HepG2 (cell line): ENCODE data around the gene GSTA1. TPM values are rescaled to one million over a fixed set of nuclear protein-coding genes. Genes with fewer than 3 reads are reported as not detected.
A peak's percentile ranks its signal among the peaks of the same experiment; 100 is the strongest.

Experiments
- ARNTL ChIP-seq: sonication (generic); formaldehyde crosslinking; IDR thresholded peaks from 2 replicates; pipeline ENCODE4 v1.4.0; 2020; ENCODE audit warnings: mild to moderate bottlenecking, missing genetic modification reagents
- CREM ChIP-seq, 2 experiments: sonication (generic) in 1 of 2; formaldehyde crosslinking in 1 of 2; IDR thresholded peaks; 2 replicates each; pipeline versions ENCODE4 v1.4.0 to v1.6.1; 2016 to 2020; ENCODE audit warnings: antibody characterized with exemption in 1 of 2, mild to moderate bottlenecking in 1 of 2, missing genetic modification reagents in 1 of 2
- DNMT3B ChIP-seq: conservative IDR thresholded peaks from 2 replicates; pipeline ENCODE4 v1.6.1; 2016; ENCODE audit warnings: missing biosample characterization, control low read depth
- ESRRA ChIP-seq: sonication (generic); formaldehyde crosslinking; IDR thresholded peaks from 2 replicates; pipeline ENCODE4 v1.5.1; 2020; ENCODE audit warnings: mild to moderate bottlenecking, low read depth, missing genetic modification reagents
- MXI1 ChIP-seq: IDR thresholded peaks from 3 replicates; pipeline ENCODE4 v1.6.1; 2012; ENCODE audit warnings: low read depth, low read length, inconsistent platforms, borderline replicate concordance
- NFIC ChIP-seq: IDR thresholded peaks from 2 replicates; pipeline ENCODE4 v1.6.1; 2012; ENCODE audit warnings: mild to moderate bottlenecking, low read length, inconsistent platforms
- ONECUT2 ChIP-seq: sonication (generic); formaldehyde crosslinking; IDR thresholded peaks from 2 replicates; pipeline ENCODE4 v1.4.0; 2020; ENCODE audit warnings: missing genetic modification reagents
- RARA ChIP-seq: IDR thresholded peaks from 2 replicates; pipeline ENCODE4 v1.6.1; 2016; ENCODE audit warnings: missing genetic modification reagents, missing compliant biosample characterization
- ZNF101 ChIP-seq: sonication (generic); formaldehyde crosslinking; IDR thresholded peaks from 2 replicates; pipeline ENCODE4 v1.4.0; 2020; ENCODE audit warnings: mild to moderate bottlenecking, low read depth, missing genetic modification reagents, borderline replicate concordance
- ZNF17 ChIP-seq: sonication (generic); formaldehyde crosslinking; IDR thresholded peaks from 2 replicates; pipeline ENCODE4 v1.5.0; 2020; ENCODE audit warnings: mild to moderate bottlenecking, missing genetic modification reagents
- ZNF282 ChIP-seq: fragments of 450-650 bp; IDR thresholded peaks from 2 replicates; pipeline ENCODE4 v1.6.1; 2018; ENCODE audit not compliant: partially characterized antibody
- ZNF788 ChIP-seq: sonication (generic); formaldehyde crosslinking; IDR thresholded peaks from 2 replicates; pipeline ENCODE4 v1.5.0; 2020; ENCODE audit warnings: mild to moderate bottlenecking, missing genetic modification reagents, borderline replicate concordance
- ZNF839 ChIP-seq: sonication (generic); formaldehyde crosslinking; IDR thresholded peaks from 2 replicates; pipeline ENCODE4 v1.4.0; 2020; ENCODE audit warnings: missing genetic modification reagents, mild to moderate bottlenecking, borderline replicate concordance
- ZZZ3 ChIP-seq: sonication (generic); formaldehyde crosslinking; IDR thresholded peaks from 2 replicates; pipeline ENCODE4 v1.4.0; 2020; ENCODE audit warnings: missing genetic modification reagents, mild to moderate bottlenecking, borderline replicate concordance
- polyA plus RNA-seq, 8 experiments: library from polyadenylated mRNA; depleted of rRNA in 3 of 8; stranded (reverse) in 7 of 8; unstranded in 1 of 8; fragments of >200 nt; fragmentation: Illumina TruSeq in 4 of 8; extraction: Trizol in 4 of 8; gene quantifications; 2 replicates each; pipeline versions ENCODE4 v1.2.1 to v1.2.3, GENCODE V29; 2011 to 2016; ENCODE audit warnings: low read depth in 4 of 8, missing spikeins in 1 of 8, mixed read lengths in 1 of 8; ENCODE audit not compliant: insufficient read depth in 1 of 8
- total RNA-seq, 5 experiments: library from RNA; depleted of rRNA; stranded (reverse); fragments of >200 nt; fragmentation: Illumina TruSeq; extraction: Trizol; gene quantifications; 2 replicates each; pipeline ENCODE4 v1.2.3, GENCODE V29; 2016; ENCODE audit warnings: low read depth in 1 of 5
- TF ChIP-seq, protein P1 (sequence below): sonication (generic); formaldehyde crosslinking; IDR thresholded peaks from 2 replicates; pipeline ENCODE4 v1.4.0; 2020; ENCODE audit warnings: missing genetic modification reagents
- TF ChIP-seq, protein P2 (sequence below): sonication (generic); formaldehyde crosslinking; IDR thresholded peaks from 2 replicates; pipeline ENCODE4 v1.4.0; 2020; ENCODE audit warnings: missing genetic modification reagents, borderline replicate concordance
- TF ChIP-seq, protein P3 (sequence below): sonication (generic); formaldehyde crosslinking; IDR thresholded peaks from 2 replicates; pipeline ENCODE4 v1.4.0; 2020; ENCODE audit warnings: missing genetic modification reagents
- TF ChIP-seq, protein P4 (sequence below): sonication (generic); formaldehyde crosslinking; IDR thresholded peaks from 2 replicates; pipeline ENCODE4 v1.4.0; 2020; ENCODE audit warnings: missing genetic modification reagents, borderline replicate concordance

The GSTA1 gene
- total and polyA plus RNA-seq, 2 of the 13 experiments (the other 11 are each of a cell fraction or from before 2014, with no cell fraction given) = 6.2 to 282 TPM

DNA sequence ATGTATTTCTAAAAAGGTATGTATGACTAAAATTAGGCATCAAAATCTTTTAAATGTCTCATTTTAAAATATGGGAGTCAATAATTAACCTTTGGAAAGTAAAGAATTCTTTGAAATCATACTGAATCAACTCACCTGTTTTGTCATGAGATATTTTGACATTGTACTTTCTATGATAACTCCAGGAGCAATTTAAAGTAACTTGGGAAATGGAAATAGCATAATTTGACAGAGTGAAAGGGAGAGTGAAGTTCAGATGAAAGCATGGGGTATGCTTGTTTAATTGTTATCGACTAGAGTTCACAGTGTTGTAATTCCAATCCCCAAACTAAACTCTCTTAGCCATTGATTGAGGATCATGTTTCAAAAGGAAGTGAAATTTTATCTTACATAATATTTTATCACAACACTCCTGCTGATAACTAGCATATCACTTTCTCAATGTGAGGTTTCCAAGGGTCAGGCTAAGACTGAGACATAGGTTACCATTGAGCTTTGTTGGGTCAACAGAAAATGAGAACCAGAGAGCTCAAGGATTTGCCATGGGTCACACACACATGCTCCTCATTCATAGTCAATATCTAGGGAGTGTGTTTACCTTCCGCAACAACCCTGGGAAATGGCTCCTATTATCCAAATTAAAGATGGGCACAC lies 2.3 kb downstream of the GSTA1 start (continued):
- TF ChIP-seq, protein P1, sequence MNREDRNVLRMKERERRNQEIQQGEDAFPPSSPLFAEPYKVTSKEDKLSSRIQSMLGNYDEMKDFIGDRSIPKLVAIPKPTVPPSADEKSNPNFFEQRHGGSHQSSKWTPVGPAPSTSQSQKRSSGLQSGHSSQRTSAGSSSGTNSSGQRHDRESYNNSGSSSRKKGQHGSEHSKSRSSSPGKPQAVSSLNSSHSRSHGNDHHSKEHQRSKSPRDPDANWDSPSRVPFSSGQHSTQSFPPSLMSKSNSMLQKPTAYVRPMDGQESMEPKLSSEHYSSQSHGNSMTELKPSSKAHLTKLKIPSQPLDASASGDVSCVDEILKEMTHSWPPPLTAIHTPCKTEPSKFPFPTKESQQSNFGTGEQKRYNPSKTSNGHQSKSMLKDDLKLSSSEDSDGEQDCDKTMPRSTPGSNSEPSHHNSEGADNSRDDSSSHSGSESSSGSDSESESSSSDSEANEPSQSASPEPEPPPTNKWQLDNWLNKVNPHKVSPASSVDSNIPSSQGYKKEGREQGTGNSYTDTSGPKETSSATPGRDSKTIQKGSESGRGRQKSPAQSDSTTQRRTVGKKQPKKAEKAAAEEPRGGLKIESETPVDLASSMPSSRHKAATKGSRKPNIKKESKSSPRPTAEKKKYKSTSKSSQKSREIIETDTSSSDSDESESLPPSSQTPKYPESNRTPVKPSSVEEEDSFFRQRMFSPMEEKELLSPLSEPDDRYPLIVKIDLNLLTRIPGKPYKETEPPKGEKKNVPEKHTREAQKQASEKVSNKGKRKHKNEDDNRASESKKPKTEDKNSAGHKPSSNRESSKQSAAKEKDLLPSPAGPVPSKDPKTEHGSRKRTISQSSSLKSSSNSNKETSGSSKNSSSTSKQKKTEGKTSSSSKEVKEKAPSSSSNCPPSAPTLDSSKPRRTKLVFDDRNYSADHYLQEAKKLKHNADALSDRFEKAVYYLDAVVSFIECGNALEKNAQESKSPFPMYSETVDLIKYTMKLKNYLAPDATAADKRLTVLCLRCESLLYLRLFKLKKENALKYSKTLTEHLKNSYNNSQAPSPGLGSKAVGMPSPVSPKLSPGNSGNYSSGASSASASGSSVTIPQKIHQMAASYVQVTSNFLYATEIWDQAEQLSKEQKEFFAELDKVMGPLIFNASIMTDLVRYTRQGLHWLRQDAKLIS (CRISPR knock-in tag) = no peak
- TF ChIP-seq, protein P2, sequence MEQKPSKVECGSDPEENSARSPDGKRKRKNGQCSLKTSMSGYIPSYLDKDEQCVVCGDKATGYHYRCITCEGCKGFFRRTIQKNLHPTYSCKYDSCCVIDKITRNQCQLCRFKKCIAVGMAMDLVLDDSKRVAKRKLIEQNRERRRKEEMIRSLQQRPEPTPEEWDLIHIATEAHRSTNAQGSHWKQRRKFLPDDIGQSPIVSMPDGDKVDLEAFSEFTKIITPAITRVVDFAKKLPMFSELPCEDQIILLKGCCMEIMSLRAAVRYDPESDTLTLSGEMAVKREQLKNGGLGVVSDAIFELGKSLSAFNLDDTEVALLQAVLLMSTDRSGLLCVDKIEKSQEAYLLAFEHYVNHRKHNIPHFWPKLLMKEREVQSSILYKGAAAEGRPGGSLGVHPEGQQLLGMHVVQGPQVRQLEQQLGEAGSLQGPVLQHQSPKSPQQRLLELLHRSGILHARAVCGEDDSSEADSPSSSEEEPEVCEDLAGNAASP (CRISPR knock-in tag) = no peak
- TF ChIP-seq ONECUT2 (CRISPR knock-in tag) = peak; percentile 91
- no peak for TF ChIP-seq ZNF788
- TF ChIP-seq ZNF282 = no peak
- no peak for TF ChIP-seq DNMT3B (CRISPR knock-in tag)
- no peak for TF ChIP-seq ZNF17 (CRISPR knock-in tag)
- TF ChIP-seq ZNF839 (CRISPR knock-in tag) = no peak
- TF ChIP-seq MXI1 = no peak
- TF ChIP-seq ESRRA (CRISPR knock-in tag) = no peak
- TF ChIP-seq CREM (IDR thresholded peaks at IDR 0.05) = peak; percentile 68; the same call in 1 of the 2 replicates
- TF ChIP-seq CREM (CRISPR knock-in tag; IDR thresholded peaks at IDR 0.05) = no peak
- peak; percentile 39; the same call in 1 of the 2 replicates for TF ChIP-seq NFIC
- TF ChIP-seq, protein P3, sequence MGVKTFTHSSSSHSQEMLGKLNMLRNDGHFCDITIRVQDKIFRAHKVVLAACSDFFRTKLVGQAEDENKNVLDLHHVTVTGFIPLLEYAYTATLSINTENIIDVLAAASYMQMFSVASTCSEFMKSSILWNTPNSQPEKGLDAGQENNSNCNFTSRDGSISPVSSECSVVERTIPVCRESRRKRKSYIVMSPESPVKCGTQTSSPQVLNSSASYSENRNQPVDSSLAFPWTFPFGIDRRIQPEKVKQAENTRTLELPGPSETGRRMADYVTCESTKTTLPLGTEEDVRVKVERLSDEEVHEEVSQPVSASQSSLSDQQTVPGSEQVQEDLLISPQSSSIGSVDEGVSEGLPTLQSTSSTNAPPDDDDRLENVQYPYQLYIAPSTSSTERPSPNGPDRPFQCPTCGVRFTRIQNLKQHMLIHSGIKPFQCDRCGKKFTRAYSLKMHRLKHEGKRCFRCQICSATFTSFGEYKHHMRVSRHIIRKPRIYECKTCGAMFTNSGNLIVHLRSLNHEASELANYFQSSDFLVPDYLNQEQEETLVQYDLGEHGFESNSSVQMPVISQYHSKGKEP = no peak
- TF ChIP-seq, protein P4, sequence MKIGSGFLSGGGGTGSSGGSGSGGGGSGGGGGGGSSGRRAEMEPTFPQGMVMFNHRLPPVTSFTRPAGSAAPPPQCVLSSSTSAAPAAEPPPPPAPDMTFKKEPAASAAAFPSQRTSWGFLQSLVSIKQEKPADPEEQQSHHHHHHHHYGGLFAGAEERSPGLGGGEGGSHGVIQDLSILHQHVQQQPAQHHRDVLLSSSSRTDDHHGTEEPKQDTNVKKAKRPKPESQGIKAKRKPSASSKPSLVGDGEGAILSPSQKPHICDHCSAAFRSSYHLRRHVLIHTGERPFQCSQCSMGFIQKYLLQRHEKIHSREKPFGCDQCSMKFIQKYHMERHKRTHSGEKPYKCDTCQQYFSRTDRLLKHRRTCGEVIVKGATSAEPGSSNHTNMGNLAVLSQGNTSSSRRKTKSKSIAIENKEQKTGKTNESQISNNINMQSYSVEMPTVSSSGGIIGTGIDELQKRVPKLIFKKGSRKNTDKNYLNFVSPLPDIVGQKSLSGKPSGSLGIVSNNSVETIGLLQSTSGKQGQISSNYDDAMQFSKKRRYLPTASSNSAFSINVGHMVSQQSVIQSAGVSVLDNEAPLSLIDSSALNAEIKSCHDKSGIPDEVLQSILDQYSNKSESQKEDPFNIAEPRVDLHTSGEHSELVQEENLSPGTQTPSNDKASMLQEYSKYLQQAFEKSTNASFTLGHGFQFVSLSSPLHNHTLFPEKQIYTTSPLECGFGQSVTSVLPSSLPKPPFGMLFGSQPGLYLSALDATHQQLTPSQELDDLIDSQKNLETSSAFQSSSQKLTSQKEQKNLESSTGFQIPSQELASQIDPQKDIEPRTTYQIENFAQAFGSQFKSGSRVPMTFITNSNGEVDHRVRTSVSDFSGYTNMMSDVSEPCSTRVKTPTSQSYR = no peak
- no peak for TF ChIP-seq ZNF101 (CRISPR knock-in tag)
- peak; percentile 71; the same call in 1 of the 2 replicates for TF ChIP-seq RARA
- TF ChIP-seq ZZZ3 (CRISPR knock-in tag) = no peak
- TF ChIP-seq ARNTL (CRISPR knock-in tag) = peak; percentile 67; the same call in 1 of the 2 replicates
